ENCODE results near the gene CDK14.

GRCh38 chr7:90980545-90980944 is 384.4 kb downstream of the CDK14 start:
- TF ChIP-seq CTCF (IDR thresholded peaks at IDR 0.05; ENCODE audit: low read depth, low read length, missing input control) (no peak), FOXA2 (IDR thresholded peaks at IDR 0.05) (no peak), REST (IDR thresholded peaks at IDR 0.05) (no peak)
